ENCODE measurements around the gene ITGB3. TPM values are rescaled to one million over a fixed set of nuclear protein-coding genes. Genes with fewer than 3 reads are reported as not detected.

ITGB3 gene
- total and polyA plus RNA-seq, 9 of the 15 experiments (the other 6 are each of a cell fraction or from before 2014, with no cell fraction given), result 0.08 to 2.6 (median 0.62) TPM; not detected in 1

GRCh38 chr17:47287639-47288038 lies 34.0 kb downstream of the ITGB3 start:
- Histone ChIP-seq H3K4me3 (no peak overlapping the region), H3K36me3 (ENCODE audit: control insufficient read depth, insufficient read depth, low read length) (no peaks in the 10 kb centered on the region), H3K4me2 (ENCODE audit: insufficient read depth, low read length) (no peak overlapping the region), H3K9me3 (replicated peaks; ENCODE audit: control insufficient read depth, insufficient read depth, low read depth, low read length) (no peaks in the 10 kb centered on the region), H4K20me1 (replicated peaks; ENCODE audit: control insufficient read depth, insufficient read depth, low read length) (no peaks in the 10 kb centered on the region), H3K79me2 (ENCODE audit: control insufficient read depth, insufficient read depth, low read length) (no peaks in the 10 kb centered on the region), H2AFZ (ENCODE audit: low read depth, low read length) (peak overlapping the region; percentile 86), H3K27ac (ENCODE audit: extremely low read depth, low read depth, low read length) (peak overlapping the region; percentile 90), H3K4me1 (replicated peaks in 1 of 2; ENCODE audit: control insufficient read depth in 2 of 2, insufficient read depth in 2 of 2, low read length in 2 of 2) (peaks cover 44 to 68% of the 10 kb centered on the region in 2 experiments), H3K27me3 (ENCODE audit: control insufficient read depth in 2 of 2, insufficient read depth in 2 of 2, low read length in 2 of 2) (no peaks in the 10 kb centered on the region), H3K9me1 (ENCODE audit: control insufficient read depth, insufficient read depth, low read length) (peaks cover 7% of the 10 kb centered on the region), H3K9ac (ENCODE audit: insufficient read depth in 1 of 2, low read depth in 2 of 2, low read length in 2 of 2) (peak overlapping the region in 1 of 2 experiments; percentile 56; a peak in 1 of 4 replicates)
- in situ Hi-C loops (cut with MboI), result no loop called here
- peak; percentile 31 for ATAC-seq
- peak in 1 of 4 experiments; percentile 52 for DNase-seq (ENCODE audit: extremely low read depth in 1 of 4, low spot score in 3 of 4)
- ChIA-PET POLR2A (interaction anchor here (0.5 to 5.2 kb wide), 7 partner anchors 8 to 65 kb away, joined by 3 to 34 read pairs (median 3); no protein-coding TSS in a partner anchor), CTCF (ENCODE audit: low intra/inter-chr PET ratio) (no interaction called here)
- intact Hi-C loops (cut with micrococcal nuclease), result loop anchor here (2.0 kb wide), 1 partner anchor 57 kb away; no protein-coding TSS in a partner anchor
- WGBS (ENCODE audit: insufficient coverage, low coverage, missing lambda C conversion rate), result 12% methylated on average over 2 of the region's 2 CpGs
- FAIRE-seq, result no peak
- BruUV-seq (replicated peaks), result no TSS peak
- TF ChIP-seq ATF7 (IDR thresholded peaks at IDR 0.05), result no peak
- TF ChIP-seq NUFIP1 (IDR thresholded peaks at IDR 0.05; ENCODE audit: partially characterized antibody), result no peak
- no peak for TF ChIP-seq HBP1 (CRISPR knock-in tag; IDR thresholded peaks at IDR 0.05)
- no peak for TF ChIP-seq GATA2 (CRISPR knock-in tag; IDR thresholded peaks at IDR 0.05)
- TF ChIP-seq, protein P1, sequence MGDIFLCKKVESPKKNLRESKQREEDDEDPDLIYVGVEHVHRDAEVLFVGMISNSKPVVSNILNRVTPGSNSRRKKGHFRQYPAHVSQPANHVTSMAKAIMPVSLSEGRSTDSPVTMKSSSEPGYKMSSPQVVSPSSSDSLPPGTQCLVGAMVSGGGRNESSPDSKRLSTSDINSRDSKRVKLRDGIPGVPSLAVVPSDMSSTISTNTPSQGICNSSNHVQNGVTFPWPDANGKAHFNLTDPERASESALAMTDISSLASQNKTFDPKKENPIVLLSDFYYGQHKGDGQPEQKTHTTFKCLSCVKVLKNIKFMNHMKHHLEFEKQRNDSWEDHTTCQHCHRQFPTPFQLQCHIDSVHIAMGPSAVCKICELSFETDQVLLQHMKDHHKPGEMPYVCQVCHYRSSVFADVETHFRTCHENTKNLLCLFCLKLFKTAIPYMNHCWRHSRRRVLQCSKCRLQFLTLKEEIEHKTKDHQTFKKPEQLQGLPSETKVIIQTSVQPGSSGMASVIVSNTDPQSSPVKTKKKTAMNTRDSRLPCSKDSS (IDR thresholded peaks at IDR 0.05; ENCODE audit: low read depth, partially characterized antibody), result no peak
- TF ChIP-seq BACH1 (tag; IDR thresholded peaks at IDR 0.05), result no peak
- no peak for TF ChIP-seq IRF1 (CRISPR knock-in tag; IDR thresholded peaks at IDR 0.05; ENCODE audit: borderline replicate concordance)
- TF ChIP-seq SAFB (IDR thresholded peaks at IDR 0.05; ENCODE audit: borderline replicate concordance, low read depth, low read length), result no peak
- TF ChIP-seq, protein P2, sequence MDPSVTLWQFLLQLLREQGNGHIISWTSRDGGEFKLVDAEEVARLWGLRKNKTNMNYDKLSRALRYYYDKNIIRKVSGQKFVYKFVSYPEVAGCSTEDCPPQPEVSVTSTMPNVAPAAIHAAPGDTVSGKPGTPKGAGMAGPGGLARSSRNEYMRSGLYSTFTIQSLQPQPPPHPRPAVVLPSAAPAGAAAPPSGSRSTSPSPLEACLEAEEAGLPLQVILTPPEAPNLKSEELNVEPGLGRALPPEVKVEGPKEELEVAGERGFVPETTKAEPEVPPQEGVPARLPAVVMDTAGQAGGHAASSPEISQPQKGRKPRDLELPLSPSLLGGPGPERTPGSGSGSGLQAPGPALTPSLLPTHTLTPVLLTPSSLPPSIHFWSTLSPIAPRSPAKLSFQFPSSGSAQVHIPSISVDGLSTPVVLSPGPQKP (CRISPR knock-in tag; IDR thresholded peaks at IDR 0.05), result no peak
- TF ChIP-seq PTRF (tag; IDR thresholded peaks at IDR 0.05), result no peak
- TF ChIP-seq HMGXB4 (CRISPR knock-in tag; IDR thresholded peaks at IDR 0.05), result no peak
- no peak for TF ChIP-seq RNF219 (CRISPR knock-in tag; IDR thresholded peaks at IDR 0.05)
- no peak for TF ChIP-seq E2F3 (CRISPR knock-in tag; IDR thresholded peaks at IDR 0.05)
